Measurements from ENCODE around the gene PIN1.
"Not testable (repeated sequence)": the region's sequence is repeated elsewhere in the genome, so short reads cannot be mapped to it uniquely, and the experiment has no call there.

Gene PIN1

GRCh38 chr19:9843626-9844273 is 8.6 kb downstream of the PIN1 start:
- not testable (repeated sequence) for H3K9me3 ChIP-seq (ENCODE audit: low read length); H3K4me3 ChIP-seq (ENCODE audit: low read depth in 1 of 2, low read length in 2 of 2); H3K27me3 ChIP-seq (ENCODE audit: control insufficient read depth in 1 of 2, insufficient read depth in 2 of 2, low read length in 2 of 2); H3K9ac ChIP-seq (ENCODE audit: low read length); H3K4me1 ChIP-seq (ENCODE audit: insufficient read depth, low read length); H3K27ac ChIP-seq (ENCODE audit: low read depth, low read length)
- peaks cover 73% of the 10 kb centered on the region for H3K36me3 ChIP-seq (ENCODE audit: insufficient read depth, low read length)

- H3K36me3 ChIP-seq (ENCODE audit: insufficient read depth, low read length), result peaks cover 45% of the 10 kb centered on the region
- no peak overlapping the region for H3K4me3 ChIP-seq (ENCODE audit: low read depth in 1 of 2, low read length in 2 of 2)
- H3K27me3 ChIP-seq (ENCODE audit: control insufficient read depth in 1 of 2, insufficient read depth in 2 of 2, low read length in 2 of 2), result no peaks in the 10 kb centered on the region
- no peaks in the 10 kb centered on the region for H3K9me3 ChIP-seq (ENCODE audit: low read length)
- H3K27ac ChIP-seq (ENCODE audit: low read depth, low read length), result peak overlapping the region; percentile 9
- peaks cover 14% of the 10 kb centered on the region for H3K4me1 ChIP-seq (ENCODE audit: insufficient read depth, low read length)
- H3K9ac ChIP-seq (ENCODE audit: low read length), result no peak overlapping the region
These were observed 12.1 kb downstream of the PIN1 start for GRCh38 chr19:9847087-9847671.

- Histone ChIP-seq H3K9ac (ENCODE audit: low read length) (no peak overlapping the region), H3K27ac (ENCODE audit: low read depth, low read length) (no peak overlapping the region)
These were observed 12.9 kb downstream of the PIN1 start for GRCh38 chr19:9848060-9848459.

GRCh38 chr19:9848762-9849161 is 13.6 kb downstream of the PIN1 start:
- H3K9ac ChIP-seq (ENCODE audit: low read length), result no peak overlapping the region
- H3K4me1 ChIP-seq (ENCODE audit: insufficient read depth, low read length), result peaks cover 14% of the 10 kb centered on the region
- H3K9me3 ChIP-seq (ENCODE audit: low read length), result no peaks in the 10 kb centered on the region
- H3K27me3 ChIP-seq (ENCODE audit: control insufficient read depth in 1 of 2, insufficient read depth in 2 of 2, low read length in 2 of 2), result no peaks in the 10 kb centered on the region
- no peak overlapping the region for H3K27ac ChIP-seq (ENCODE audit: low read depth, low read length)
- no peak overlapping the region for H3K4me3 ChIP-seq (ENCODE audit: low read depth in 1 of 2, low read length in 2 of 2)
- peaks cover 30% of the 10 kb centered on the region for H3K36me3 ChIP-seq (ENCODE audit: insufficient read depth, low read length)

More at GRCh38 chr19:9848060-9848459, 12.9 kb downstream of the PIN1 start:
- H3K4me1 ChIP-seq (ENCODE audit: insufficient read depth, low read length), result peaks cover 14% of the 10 kb centered on the region
- no peak overlapping the region for H3K4me3 ChIP-seq (ENCODE audit: low read depth in 1 of 2, low read length in 2 of 2)
- H3K27me3 ChIP-seq (ENCODE audit: control insufficient read depth in 1 of 2, insufficient read depth in 2 of 2, low read length in 2 of 2), result no peaks in the 10 kb centered on the region
- peaks cover 37% of the 10 kb centered on the region for H3K36me3 ChIP-seq (ENCODE audit: insufficient read depth, low read length)
- no peaks in the 10 kb centered on the region for H3K9me3 ChIP-seq (ENCODE audit: low read length)

- Histone ChIP-seq H3K9ac (ENCODE audit: low read length) (no peak overlapping the region), H3K4me3 (ENCODE audit: low read depth in 1 of 2, low read length in 2 of 2) (no peak overlapping the region), H3K27me3 (ENCODE audit: control insufficient read depth in 1 of 2, insufficient read depth in 2 of 2, low read length in 2 of 2) (no peaks in the 10 kb centered on the region), H3K27ac (ENCODE audit: low read depth, low read length) (peak overlapping the region; percentile 20), H3K4me1 (ENCODE audit: insufficient read depth, low read length) (peaks cover 14% of the 10 kb centered on the region), H3K9me3 (ENCODE audit: low read length) (no peaks in the 10 kb centered on the region), H3K36me3 (ENCODE audit: insufficient read depth, low read length) (peaks cover 20% of the 10 kb centered on the region)
These were observed 14.7 kb downstream of the PIN1 start for GRCh38 chr19:9849791-9850190.

- H3K4me1 ChIP-seq (ENCODE audit: insufficient read depth, low read length), result peaks cover 14% of the 10 kb centered on the region
- no peak overlapping the region for H3K4me3 ChIP-seq (ENCODE audit: low read depth in 1 of 2, low read length in 2 of 2)
- H3K9ac ChIP-seq (ENCODE audit: low read length), result no peak overlapping the region
- H3K9me3 ChIP-seq (ENCODE audit: low read length), result no peaks in the 10 kb centered on the region
- H3K27ac ChIP-seq (ENCODE audit: low read depth, low read length), result peak overlapping the region; percentile 32
- H3K36me3 ChIP-seq (ENCODE audit: insufficient read depth, low read length), result peaks cover 17% of the 10 kb centered on the region
- H3K27me3 ChIP-seq (ENCODE audit: control insufficient read depth in 1 of 2, insufficient read depth in 2 of 2, low read length in 2 of 2), result no peaks in the 10 kb centered on the region
These were observed 15.3 kb downstream of the PIN1 start for GRCh38 chr19:9850235-9850959.

GRCh38 chr19:9854282-9854846 is 19.2 kb downstream of the PIN1 start:
- Histone ChIP-seq H3K27me3 (ENCODE audit: control insufficient read depth in 1 of 2, insufficient read depth in 2 of 2, low read length in 2 of 2) (no peaks in the 10 kb centered on the region), H3K9me3 (ENCODE audit: low read length) (no peaks in the 10 kb centered on the region), H3K4me1 (ENCODE audit: insufficient read depth, low read length) (peaks cover 14% of the 10 kb centered on the region), H3K9ac (ENCODE audit: low read length) (no peak overlapping the region), H3K27ac (ENCODE audit: low read depth, low read length) (no peak overlapping the region), H3K4me3 (ENCODE audit: low read depth in 1 of 2, low read length in 2 of 2) (no peak overlapping the region), H3K36me3 (ENCODE audit: insufficient read depth, low read length) (no peaks in the 10 kb centered on the region)

GRCh38 chr19:9856609-9857008 is 21.5 kb downstream of the PIN1 start:
- H3K36me3 ChIP-seq (ENCODE audit: insufficient read depth, low read length), result no peaks in the 10 kb centered on the region
- no peaks in the 10 kb centered on the region for H3K9me3 ChIP-seq (ENCODE audit: low read length)
- no peaks in the 10 kb centered on the region for H3K27me3 ChIP-seq (ENCODE audit: control insufficient read depth in 1 of 2, insufficient read depth in 2 of 2, low read length in 2 of 2)
- no peak overlapping the region for H3K27ac ChIP-seq (ENCODE audit: low read depth, low read length)
- no peaks in the 10 kb centered on the region for H3K4me1 ChIP-seq (ENCODE audit: insufficient read depth, low read length)
- H3K4me3 ChIP-seq (ENCODE audit: low read depth in 1 of 2, low read length in 2 of 2), result no peak overlapping the region
- H3K9ac ChIP-seq (ENCODE audit: low read length), result no peak overlapping the region

- Histone ChIP-seq H3K36me3 (ENCODE audit: insufficient read depth, low read length) (no peaks in the 10 kb centered on the region), H3K27me3 (ENCODE audit: control insufficient read depth in 1 of 2, insufficient read depth in 2 of 2, low read length in 2 of 2) (no peaks in the 10 kb centered on the region), H3K4me3 (ENCODE audit: low read depth in 1 of 2, low read length in 2 of 2) (no peak overlapping the region), H3K9me3 (ENCODE audit: low read length) (no peaks in the 10 kb centered on the region), H3K27ac (ENCODE audit: low read depth, low read length) (no peak overlapping the region), H3K4me1 (ENCODE audit: insufficient read depth, low read length) (no peaks in the 10 kb centered on the region), H3K9ac (ENCODE audit: low read length) (no peak overlapping the region)
These were observed 22.1 kb downstream of the PIN1 start for GRCh38 chr19:9857076-9857721.

- H3K27me3 ChIP-seq (ENCODE audit: control insufficient read depth in 1 of 2, insufficient read depth in 2 of 2, low read length in 2 of 2), result no peaks in the 10 kb centered on the region
- no peak overlapping the region for H3K27ac ChIP-seq (ENCODE audit: low read depth, low read length)
- H3K4me1 ChIP-seq (ENCODE audit: insufficient read depth, low read length), result no peaks in the 10 kb centered on the region
- no peak overlapping the region for H3K9ac ChIP-seq (ENCODE audit: low read length)
- no peaks in the 10 kb centered on the region for H3K9me3 ChIP-seq (ENCODE audit: low read length)
- H3K4me3 ChIP-seq (ENCODE audit: low read depth in 1 of 2, low read length in 2 of 2), result no peak overlapping the region
- no peaks in the 10 kb centered on the region for H3K36me3 ChIP-seq (ENCODE audit: insufficient read depth, low read length)
These were observed 23.0 kb downstream of the PIN1 start for GRCh38 chr19:9857920-9858746.

Data from muscle layer of colon (tissue), 2 donors.